HG03097 (cell line): Measurements from ENCODE around the gene TSHZ2.
"Not testable (repeated sequence)": the region's sequence is repeated elsewhere in the genome, so short reads cannot be mapped to it uniquely, and the experiment has no call there.

Experiments
- ATAC-seq: cut with Tn5 transposase; IDR thresholded peaks from one replicate; pipeline ENCODE4 v1.9.1; 2021; ENCODE audit not compliant: unreplicated experiment, low FRiP score

The TSHZ2 gene

GRCh38 chr20:53513489-53514298 is 541.5 kb downstream of the TSHZ2 start:
- no peak for ATAC-seq

GRCh38 chr20:53515749-53516148 is 543.6 kb downstream of the TSHZ2 start:
- no peak for ATAC-seq

GRCh38 chr20:53517146-53517545 is 545.0 kb downstream of the TSHZ2 start:
- ATAC-seq, result no peak

DNA sequence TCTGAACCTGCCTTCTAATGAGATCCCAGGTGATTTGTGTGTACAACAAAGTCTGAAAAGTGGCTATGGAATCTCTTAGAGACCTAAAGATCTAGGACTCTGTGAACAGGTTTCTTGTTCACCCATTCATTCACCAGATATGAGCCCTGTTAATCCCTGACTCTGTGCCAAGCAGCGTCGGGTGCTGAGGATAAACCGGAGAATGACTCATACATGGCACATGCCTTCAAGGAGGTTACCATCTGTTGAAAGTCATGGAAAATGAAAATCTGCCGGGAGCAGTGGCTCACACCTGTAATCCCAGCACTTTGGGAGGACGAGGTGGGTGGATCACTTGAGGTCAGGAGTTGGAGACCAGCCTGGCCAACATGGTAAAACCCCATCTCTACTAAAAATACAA is 549.3 kb downstream of the TSHZ2 start:
- not testable (repeated sequence) for ATAC-seq

GRCh38 chr20:53522026-53522425 is 549.9 kb downstream of the TSHZ2 start:
- ATAC-seq, result no peak

GRCh38 chr20:53522696-53523095 is 550.5 kb downstream of the TSHZ2 start:
- no peak for ATAC-seq

DNA sequence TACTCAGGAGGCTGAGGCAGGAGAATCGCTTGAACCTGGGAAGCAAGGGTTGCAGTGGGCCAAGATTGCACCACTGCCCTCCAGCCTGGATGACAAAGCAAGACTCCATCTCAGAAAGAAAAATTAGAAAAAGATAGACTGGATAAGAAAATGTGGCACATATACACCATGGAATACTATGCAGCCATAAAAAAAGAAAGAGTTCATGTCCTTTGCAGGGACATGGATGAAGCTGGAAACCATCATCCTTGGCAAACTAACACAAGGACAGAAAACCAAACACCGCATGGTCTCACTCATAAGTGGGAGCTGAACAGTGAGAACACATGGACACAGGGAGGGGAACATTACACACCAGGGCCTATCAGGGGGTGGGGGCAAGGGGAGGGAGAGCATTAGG is 551.5 kb downstream of the TSHZ2 start:
- not testable (repeated sequence) for ATAC-seq

DNA sequence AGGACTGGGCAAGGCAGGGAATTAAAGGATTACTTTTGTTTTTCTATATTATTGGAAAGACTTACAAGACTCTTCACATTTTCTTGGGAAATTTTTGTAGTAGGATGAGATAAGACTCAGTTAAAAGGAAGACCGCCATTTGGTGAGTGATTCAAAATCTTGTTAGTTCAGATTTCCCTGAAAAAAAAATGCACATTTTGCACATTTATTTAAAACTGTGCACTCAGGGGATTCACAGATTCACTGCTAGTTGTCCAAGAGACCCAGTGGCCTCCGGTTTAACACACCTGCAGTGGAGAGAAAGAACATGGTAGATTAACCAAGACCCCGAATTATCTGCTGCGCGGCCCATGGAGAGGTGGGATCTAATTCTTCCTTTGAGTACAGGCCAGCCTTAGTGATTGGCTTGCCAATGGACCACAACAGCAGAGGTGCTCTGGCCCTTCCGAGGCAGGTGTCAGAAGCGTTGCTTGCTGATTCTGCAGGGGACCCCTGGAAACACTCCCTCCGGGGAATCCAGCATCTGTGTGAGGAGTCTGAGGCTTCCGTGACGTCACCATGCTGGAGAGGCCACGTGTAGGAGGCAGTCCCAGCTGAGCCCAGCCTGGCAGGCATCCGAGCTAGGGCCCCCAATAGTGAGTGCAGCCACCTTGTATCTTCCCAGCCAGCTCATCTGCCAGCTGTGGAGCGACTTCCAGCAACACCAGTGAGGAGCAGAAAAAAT is 552.6 kb downstream of the TSHZ2 start:
- no peak for ATAC-seq

GRCh38 chr20:53527196-53527595 is 555.0 kb downstream of the TSHZ2 start:
- ATAC-seq, result no peak

DNA sequence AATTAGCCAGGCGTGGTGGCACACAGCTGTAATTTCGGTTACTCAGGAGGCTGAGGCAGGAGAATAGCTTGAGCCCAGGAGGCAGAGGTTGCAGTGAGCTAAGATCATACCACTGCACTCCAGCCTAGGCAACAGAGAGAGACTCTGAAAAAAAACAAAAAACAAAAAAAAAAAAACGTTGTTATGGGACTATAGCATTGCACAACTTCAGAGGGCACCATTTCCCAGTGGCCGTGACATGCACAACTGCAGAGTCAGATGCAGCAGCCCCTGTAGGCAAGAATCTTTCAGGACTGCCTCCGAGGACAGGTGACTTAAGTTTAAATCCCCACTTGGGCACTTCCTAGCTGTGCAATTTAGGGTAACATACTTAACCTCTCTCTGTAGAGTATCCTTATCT is 557.5 kb downstream of the TSHZ2 start:
- ATAC-seq, result no peak

- ATAC-seq, result no peak
Measured at GRCh38 chr20:53530440-53530839, 558.3 kb downstream of the TSHZ2 start.

DNA sequence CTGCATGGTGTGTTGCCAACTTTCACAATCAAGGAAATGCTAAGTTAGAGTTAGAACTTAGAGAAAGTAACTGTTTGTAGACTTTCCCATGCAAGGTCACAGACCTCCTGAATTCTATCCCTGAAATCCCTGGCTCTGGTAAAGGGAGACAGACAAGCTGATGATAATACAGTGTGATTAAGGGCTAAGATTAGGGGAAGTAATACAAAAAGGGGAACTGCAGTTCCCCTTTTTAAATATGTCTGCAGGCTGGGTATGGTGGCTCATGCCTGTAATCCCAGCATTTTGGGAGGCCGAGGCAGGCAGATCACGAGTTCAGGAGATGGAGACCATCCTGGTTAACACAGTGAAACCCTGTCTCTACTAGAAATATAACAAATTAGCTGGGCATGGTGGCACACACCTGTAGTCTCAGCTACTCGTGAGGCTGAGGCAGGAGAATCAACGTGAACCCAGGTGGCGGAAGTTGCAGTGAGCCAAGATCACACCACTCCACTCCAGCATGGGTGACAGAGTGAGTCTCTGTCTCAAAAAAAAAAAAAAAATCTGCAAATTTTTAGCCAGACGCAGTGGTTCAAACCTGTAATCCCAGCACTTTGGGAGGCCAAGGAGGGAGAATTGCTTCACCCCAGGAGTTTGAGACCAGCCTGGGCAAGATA is 560.6 kb downstream of the TSHZ2 start:
- ATAC-seq, result not testable (repeated sequence)

DNA sequence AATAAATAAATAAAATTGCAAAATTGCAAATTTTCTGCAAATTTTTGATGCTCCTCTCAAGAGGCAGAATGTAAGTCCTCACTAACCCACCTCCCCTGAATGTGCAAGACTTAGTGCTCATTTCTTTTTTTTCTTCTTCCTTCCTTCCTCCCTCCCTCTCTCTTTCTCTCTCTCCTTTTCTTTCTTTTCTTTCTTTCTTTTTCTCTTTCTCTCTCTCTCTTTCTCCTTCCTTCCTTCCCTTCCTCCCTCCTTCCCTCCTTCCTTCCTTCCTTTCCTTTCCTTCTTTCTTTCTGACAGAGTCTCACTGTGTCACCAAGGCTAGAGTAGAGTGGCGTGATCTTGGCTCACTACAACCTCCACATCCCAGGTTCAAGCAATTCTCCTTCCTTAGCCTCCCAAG is 561.3 kb downstream of the TSHZ2 start:
- ATAC-seq, result no peak

GRCh38 chr20:53534037-53534436 is 561.9 kb downstream of the TSHZ2 start:
- no peak for ATAC-seq

GRCh38 chr20:53535878-53536277 is 563.7 kb downstream of the TSHZ2 start:
- ATAC-seq, result no peak

DNA sequence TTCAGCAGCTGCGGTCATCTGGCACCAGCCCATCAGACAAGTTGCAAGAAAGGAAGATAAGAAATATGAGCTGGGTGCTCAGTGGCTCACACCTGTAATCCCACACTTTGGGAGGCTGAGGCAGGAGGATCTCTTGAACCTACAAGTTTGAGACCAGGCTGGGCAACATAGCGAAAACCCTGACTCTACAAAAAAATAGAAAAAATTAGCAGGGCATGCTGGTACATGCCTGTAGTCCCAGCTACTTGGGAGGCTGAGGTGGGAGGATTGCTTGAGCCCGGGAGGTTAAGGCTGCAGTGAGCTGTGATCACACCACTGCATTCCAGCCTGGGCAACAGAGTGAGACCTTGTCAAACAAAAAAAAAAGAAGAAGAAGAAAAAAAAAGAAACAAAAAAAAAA is 564.2 kb downstream of the TSHZ2 start:
- not testable (repeated sequence) for ATAC-seq

DNA sequence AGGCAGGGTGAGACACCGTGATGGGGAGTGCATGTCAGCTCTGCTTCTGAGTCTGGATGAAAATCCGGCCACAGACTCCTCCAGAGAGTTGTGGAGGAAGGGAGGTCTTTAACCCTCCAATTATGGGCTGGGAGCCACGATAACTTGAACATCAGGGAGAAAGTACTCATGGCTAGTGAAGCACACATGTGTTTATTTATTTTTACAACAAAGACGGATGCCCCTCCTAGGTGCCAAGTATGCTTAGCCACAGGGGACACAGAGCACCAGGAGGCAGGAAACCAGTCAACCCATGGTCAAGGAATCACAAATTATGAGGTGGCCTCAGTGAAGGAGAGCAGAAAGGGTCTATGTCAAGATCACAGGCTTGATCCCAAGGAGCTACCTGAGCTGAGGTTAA is 567.4 kb downstream of the TSHZ2 start:
- no peak for ATAC-seq
